Activated T-helper 1 cell treated with Interleukin-2 at 50 U/mL for 16 hours (primary cell): Measurements from ENCODE around the gene RUNDC3A.

Experiments
- DNase-seq: peaks from one replicate; pipeline ENCODE4 v3.0.0-alpha.2; 2020; ENCODE audit warnings: low read depth

The RUNDC3A gene

DNA sequence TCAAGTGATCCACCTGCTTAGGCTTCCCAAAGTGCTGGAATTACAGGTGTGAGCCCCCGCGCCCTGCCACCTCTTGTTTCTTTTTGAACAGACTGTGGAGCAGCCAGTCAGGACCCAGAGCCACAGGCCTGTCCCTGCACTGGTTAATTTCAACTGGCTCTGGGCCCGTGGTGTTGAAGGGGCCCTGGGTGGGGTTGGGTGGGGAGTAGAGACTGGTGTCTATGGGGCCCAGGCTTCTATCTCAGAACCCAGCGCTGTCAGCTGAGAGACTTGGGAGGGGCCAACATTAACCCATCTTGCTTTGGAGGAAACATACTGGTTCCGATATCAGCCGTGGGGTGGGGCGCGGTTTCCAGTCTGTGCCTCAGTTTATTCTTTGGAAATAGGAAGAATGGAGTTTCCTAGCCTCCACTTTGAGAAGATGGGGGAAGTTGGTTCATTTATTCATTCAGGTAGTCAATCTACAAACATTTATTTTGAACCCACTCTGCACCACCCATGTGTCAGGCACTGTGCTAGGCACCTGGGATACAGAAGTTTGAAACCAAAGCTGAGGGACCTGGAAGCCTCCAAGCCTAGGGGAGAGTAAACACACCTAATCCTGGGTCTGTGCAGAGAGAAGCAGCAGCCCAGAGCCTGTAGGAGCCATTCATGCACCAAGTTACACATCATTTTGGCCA is 24.9 kb upstream of the RUNDC3A start:
- no peak for DNase-seq

DNA sequence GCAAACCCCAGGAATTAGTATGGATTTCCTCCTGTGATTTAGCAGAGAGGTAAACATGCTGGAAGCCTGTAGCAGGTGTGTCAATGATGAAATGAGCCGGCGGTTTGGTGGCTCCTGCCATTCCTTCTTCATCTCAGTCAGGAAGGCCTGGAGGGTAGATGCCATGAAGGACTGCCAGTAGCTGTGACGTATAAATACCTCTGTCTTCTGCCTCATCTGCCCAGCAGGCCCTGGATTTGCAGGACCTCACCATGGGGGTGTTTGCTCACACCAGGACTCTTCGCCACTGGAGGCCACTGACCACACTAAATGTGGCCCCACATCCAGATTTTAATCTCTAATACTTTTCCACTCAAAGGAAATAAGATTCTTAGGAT is 24.4 kb upstream of the RUNDC3A start:
- no peak for DNase-seq

GRCh38 chr17:44287651-44288050 is 20.8 kb upstream of the RUNDC3A start:
- no peak for DNase-seq

GRCh38 chr17:44293509-44294226 is 14.7 kb upstream of the RUNDC3A start:
- DNase-seq, result no peak

- no peak for DNase-seq
These were observed 10.4 kb upstream of the RUNDC3A start for GRCh38 chr17:44297975-44298374.

DNA sequence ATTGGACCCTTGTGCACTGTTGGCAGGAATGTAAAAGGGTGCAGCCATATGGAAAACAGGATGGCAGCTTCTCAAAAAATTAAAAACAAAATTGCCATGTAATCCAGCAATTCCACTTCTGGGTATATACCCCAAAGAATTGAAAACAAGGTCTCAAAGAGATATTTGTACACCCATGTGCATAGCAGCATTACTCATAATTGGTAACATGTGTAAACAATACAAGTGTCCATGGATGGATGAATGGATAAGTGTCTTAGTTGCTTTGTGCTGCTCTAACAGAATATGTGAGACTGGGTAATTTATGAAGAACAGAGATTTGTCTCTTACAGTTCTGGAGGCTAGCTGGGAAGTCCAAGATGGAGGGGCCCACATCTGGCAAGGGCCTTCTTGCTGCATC is 3.8 kb upstream of the RUNDC3A start:
- no peak for DNase-seq

DNA sequence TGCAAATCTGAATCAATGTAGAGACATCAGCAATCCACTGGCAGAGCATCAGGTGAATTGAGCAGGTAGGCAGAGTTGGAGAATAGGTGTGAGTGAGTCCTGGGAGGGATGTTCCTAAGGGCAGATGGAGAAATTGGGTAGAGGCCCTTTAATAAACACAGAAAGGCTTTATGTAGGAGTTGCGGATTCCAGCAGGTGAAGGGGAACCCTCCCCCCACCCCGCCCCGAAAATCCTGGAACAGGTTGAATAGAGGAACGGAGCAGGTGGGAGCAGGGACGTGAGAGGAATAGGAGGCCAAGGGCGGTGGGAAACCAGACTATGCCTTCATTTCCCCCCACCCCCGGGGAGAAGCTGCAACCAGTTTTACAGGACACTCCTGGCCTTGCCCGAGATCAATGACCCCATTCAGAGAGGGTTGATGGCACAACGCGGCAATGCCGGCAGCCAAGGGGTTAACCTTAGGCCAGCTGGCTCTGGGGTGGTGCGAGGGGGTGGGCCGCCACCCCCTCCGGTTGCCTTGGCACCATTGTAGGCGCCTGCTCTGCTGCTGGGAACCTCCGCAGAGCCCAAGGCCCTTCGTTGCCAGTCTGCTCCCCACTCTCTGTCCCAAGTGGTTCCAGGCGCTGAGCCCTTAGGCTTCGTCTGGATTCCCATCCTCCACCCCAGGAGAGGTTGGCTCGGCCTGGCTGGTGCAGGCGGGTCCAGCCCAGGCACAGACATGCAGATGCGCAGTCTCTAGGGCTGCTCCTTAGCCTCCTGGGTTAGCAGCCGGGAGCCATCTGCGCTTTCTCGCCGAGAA is 814 bp upstream of the RUNDC3A start:
- DNase-seq, result no peak

GRCh38 chr17:44308865-44309264 is 464 bp downstream of the RUNDC3A start:
- DNase-seq, result no peak

GRCh38 chr17:44309472-44309871 is 1.1 kb downstream of the RUNDC3A start:
- no peak for DNase-seq

GRCh38 chr17:44310188-44310587 is 1.8 kb downstream of the RUNDC3A start:
- no peak for DNase-seq

GRCh38 chr17:44310609-44311376 is 2.4 kb downstream of the RUNDC3A start:
- DNase-seq, result no peak

DNA sequence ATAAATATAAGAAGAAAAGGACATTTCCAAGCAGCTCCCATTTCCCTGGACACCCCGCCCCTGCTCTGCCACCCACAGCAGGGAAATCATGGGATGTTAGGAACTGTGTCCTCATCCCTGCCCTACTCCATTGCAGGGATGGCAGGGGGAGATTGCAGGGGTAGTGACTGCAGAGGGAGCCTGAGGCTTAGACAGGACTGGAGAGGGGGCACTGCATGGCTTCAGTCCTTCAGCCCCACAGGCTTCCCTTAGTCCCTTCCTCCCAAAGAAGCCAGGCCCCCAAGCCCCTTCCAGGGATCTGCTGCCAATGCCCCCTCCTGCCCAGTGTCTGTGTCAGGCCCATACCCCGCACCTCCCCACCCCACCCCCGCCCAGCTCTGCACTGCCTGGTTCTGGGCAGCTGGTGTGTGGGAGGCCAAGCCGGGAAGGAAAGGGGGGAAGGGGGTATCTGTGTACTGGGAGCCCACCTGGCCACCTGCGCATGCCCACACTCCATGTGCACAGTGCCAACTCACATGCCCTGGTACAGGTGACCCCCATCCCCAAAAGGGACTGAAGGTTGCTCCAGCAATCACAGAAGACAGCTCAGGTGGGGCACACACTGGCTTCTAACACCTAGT is 3.3 kb downstream of the RUNDC3A start:
- no peak for DNase-seq

- no peak for DNase-seq
These were observed 4.1 kb downstream of the RUNDC3A start for GRCh38 chr17:44312396-44313104.

DNA sequence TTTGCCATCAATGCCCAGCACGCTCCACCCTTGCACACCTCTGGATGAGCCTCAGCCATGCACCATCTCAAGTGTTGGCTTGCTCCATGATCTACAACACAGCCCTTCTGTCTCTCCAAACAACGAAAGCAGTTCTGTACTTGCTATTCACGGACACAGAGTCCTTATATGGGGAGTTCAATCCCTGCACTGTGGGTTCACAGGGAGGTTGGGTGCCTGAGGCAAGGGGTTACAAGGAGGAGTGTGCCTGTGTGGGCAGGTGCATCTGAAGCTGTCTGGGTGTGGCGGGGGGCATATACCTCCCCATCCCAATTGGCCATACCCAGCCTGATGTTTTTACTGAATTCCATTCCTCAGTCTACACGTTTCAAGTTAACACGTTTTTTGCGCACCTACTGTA is 5.6 kb downstream of the RUNDC3A start:
- DNase-seq, result no peak

DNA sequence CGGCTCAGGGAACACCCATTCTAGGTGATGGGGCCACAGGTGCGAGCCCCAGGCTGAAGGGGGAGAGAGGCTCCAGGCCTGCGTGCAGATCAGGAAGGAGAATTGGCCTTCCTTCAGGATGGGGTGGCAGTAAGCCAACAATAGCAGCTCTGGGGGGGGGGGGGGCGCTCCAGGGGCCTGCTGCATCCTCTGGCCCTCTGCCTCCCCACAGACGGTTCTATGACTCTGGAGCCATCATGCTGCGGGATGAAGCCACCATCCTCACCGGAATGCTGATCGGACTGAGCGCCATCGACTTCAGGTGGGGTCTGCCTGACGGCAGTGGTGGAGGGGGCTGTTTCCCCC is 6.1 kb downstream of the RUNDC3A start:
- no peak for DNase-seq

DNA sequence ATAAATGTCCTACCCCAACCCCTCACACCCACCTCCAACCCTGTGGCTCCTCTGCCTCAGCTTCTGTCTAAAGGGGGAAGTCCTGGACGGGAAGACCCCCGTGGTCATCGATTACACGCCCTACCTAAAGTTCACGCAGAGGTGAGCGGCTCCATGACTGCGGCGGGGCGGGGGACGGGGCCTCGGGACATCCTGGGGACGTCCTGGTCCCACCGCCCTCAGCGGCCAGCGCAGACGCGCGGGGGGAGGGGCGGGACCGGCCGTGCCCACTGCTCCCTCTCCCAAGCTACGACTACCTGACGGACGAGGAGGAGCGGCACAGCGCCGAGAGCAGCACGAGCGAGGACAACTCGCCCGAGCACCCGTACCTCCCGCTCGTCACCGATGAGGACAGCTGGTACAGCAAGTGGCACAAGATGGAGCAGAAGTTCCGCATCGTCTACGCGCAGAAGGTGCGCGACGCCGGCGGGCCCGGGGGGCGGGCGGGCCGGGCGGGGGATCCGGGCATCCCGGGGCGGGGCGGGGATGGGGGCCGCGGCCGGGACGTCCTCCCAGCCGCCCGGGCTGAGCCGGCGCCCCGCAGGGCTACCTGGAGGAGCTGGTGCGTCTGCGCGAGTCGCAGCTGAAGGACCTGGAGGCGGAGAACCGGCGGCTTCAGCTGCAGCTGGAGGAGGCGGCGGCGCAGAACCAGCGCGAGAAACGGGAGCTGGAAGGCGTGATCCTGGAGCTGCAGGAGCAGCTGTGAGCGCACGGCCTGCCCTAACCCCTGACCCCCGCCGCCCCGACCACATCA is 6.7 kb downstream of the RUNDC3A start:
- DNase-seq, result no peak

GRCh38 chr17:44315760-44316731 is 7.6 kb downstream of the RUNDC3A start:
- no peak for DNase-seq

DNA sequence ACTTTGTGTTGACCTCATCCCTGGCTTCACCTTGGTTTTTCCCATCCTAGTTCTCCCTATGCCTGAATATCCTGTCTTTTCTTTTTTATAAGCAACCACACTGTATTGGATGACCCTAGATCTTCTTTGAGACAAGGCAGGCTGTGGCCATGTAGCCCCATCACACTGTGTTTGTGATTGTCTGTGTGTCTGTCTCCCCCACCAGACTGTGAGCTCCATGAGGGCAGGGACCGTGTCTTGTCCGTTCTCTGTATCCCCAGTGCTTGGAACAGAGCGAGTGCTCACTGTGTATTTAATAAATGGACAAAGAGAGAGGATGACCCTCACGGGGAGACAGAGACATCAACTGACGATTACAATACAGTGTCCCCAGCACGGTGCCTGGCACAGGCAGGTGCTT is 9.1 kb downstream of the RUNDC3A start:
- no peak for DNase-seq
